ENCODE data around the gene KANK3. TPM values are rescaled to one million over a fixed set of nuclear protein-coding genes. Genes with fewer than 3 reads are reported as not detected.

KANK3 gene
- total RNA-seq, 1 experiment from 2014 or later = 1.2 TPM

DNA sequence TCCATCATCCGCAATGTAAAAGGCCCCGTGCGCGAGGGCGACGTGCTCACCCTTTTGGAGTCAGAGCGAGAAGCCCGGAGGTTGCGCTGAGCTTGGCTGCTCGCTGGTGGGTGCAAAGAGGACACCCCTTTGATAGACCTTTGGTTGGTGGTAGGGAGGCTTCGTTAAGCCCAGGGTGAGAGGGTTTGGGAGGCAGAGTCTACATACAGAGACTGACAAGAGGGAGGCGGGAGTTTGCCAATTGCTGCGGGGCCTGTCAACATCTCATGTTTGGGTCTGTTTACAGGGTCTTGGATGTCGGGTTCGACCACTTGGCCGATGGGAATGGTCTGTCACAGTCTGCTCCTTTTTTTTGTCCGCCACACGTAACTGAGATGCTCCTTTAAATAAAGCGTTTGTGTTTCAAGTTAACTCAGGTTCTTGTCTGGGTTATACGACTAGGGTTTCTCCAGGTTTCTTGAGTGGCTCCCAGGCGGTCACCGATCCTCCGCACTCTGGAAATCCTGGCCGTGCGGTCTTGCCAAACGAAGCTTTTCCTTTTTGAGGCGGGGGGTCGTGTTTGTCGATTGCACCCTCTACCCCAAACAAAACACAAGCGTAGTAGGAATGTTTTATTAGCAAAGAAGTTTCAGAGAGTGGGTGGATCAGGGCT, 20.9 kb downstream of the KANK3 start:
- Histone ChIP-seq H3K27me3 (ENCODE audit: control insufficient read depth, insufficient read depth, low read length) (no peaks in the 10 kb centered on the region), H3K9me3 (ENCODE audit: control insufficient read depth, insufficient read depth, low read depth, low read length) (no peaks in the 10 kb centered on the region), H3K4me3 (ENCODE audit: low read depth in 2 of 2, low read length in 2 of 2) (peak overlapping the region; percentile 92 to 98), H3K36me3 (ENCODE audit: control insufficient read depth, insufficient read depth, low read length) (peaks cover 8% of the 10 kb centered on the region), H3K27ac (ENCODE audit: low read length) (peak overlapping the region; percentile 91), H3K4me1 (ENCODE audit: control insufficient read depth, insufficient read depth, low read length) (peaks cover 14% of the 10 kb centered on the region)
- no TSS peak for BruUV-seq (replicated peaks)
- ChIA-PET CTCF (interaction anchor here (0.6 kb wide), 1 partner anchor 19 kb away, joined by 8 read pairs; no protein-coding TSS in a partner anchor), POLR2A (no interaction called here)
- in situ Hi-C loops (cut with HindIII; ENCODE audit: low pct_unique_long_range_greater_than_20kb, low sequenced_read_pairs) = no loop called here
- no peak for TF ChIP-seq SIN3A (IDR thresholded peaks at IDR 0.05; ENCODE audit: borderline replicate concordance, insufficient read depth, low read depth, low read length)
- TF ChIP-seq, protein P1, sequence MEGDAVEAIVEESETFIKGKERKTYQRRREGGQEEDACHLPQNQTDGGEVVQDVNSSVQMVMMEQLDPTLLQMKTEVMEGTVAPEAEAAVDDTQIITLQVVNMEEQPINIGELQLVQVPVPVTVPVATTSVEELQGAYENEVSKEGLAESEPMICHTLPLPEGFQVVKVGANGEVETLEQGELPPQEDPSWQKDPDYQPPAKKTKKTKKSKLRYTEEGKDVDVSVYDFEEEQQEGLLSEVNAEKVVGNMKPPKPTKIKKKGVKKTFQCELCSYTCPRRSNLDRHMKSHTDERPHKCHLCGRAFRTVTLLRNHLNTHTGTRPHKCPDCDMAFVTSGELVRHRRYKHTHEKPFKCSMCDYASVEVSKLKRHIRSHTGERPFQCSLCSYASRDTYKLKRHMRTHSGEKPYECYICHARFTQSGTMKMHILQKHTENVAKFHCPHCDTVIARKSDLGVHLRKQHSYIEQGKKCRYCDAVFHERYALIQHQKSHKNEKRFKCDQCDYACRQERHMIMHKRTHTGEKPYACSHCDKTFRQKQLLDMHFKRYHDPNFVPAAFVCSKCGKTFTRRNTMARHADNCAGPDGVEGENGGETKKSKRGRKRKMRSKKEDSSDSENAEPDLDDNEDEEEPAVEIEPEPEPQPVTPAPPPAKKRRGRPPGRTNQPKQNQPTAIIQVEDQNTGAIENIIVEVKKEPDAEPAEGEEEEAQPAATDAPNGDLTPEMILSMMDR (IDR thresholded peaks at IDR 0.05) = no peak
- TF ChIP-seq, protein P2, sequence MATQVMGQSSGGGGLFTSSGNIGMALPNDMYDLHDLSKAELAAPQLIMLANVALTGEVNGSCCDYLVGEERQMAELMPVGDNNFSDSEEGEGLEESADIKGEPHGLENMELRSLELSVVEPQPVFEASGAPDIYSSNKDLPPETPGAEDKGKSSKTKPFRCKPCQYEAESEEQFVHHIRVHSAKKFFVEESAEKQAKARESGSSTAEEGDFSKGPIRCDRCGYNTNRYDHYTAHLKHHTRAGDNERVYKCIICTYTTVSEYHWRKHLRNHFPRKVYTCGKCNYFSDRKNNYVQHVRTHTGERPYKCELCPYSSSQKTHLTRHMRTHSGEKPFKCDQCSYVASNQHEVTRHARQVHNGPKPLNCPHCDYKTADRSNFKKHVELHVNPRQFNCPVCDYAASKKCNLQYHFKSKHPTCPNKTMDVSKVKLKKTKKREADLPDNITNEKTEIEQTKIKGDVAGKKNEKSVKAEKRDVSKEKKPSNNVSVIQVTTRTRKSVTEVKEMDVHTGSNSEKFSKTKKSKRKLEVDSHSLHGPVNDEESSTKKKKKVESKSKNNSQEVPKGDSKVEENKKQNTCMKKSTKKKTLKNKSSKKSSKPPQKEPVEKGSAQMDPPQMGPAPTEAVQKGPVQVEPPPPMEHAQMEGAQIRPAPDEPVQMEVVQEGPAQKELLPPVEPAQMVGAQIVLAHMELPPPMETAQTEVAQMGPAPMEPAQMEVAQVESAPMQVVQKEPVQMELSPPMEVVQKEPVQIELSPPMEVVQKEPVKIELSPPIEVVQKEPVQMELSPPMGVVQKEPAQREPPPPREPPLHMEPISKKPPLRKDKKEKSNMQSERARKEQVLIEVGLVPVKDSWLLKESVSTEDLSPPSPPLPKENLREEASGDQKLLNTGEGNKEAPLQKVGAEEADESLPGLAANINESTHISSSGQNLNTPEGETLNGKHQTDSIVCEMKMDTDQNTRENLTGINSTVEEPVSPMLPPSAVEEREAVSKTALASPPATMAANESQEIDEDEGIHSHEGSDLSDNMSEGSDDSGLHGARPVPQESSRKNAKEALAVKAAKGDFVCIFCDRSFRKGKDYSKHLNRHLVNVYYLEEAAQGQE (IDR thresholded peaks at IDR 0.05; ENCODE audit: insufficient read depth in 1 of 2, low read depth in 2 of 2, low read length in 1 of 2) = no peak
- TF ChIP-seq TCF7L2 (IDR thresholded peaks at IDR 0.05; ENCODE audit: low read depth, low read length) = no peak
- no peak for TF ChIP-seq POLR2AphosphoS5 (IDR thresholded peaks at IDR 0.05; ENCODE audit: low read depth, low read length)
- intact Hi-C loops (cut with micrococcal nuclease; ENCODE audit: unreplicated experiment) = no loop called here
- ATAC-seq (no peak), DNase-seq (ENCODE audit: low read depth, low spot score) (no peak)

DNA sequence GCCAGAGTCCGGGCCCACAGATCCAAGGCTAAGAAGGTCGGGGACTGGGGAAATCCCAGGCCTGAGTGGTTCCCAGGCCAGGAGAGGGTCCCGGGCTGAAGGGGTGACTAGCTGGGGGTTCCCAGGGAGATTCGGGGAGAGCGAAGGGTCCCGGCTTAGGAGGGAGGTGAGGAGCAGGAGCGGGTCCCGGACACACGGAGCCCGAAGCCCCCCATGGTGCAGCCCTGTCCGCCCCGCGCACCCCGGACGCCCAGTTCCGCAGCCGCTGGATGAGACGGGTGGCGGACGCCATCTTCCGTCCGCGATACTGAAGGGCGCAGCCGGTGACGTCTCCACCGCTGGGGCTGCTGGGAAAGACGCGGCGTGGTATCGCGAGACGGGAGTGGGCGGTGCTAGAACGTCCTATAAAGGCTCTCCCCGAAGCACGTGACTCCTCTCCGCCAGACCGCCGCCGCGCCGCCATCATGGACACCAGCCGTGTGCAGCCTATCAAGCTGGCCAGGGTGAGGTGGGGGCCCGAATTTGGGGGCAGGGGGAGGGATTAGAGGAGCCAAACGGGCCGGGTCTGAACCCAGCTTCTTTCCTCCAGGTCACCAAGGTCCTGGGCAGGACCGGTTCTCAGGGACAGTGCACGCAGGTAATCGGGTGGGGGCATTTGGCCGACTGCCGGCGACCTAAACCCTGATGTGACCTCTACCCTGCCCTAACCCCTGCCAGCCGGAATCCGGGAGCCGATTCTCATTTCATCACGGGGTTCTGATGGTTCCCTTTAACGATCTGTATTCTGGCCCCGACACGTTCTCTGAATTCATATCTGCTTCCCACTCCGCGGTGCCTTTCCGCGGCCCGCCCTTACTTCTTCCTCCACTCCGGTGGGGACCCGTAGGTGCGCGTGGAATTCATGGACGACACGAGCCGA, 21.7 kb downstream of the KANK3 start, which contains the start of the genes NDUFA7 and RPS28:
TSS of gene NDUFA7 (minus strand) at position 309 of the 919 bp plus-strand sequence. CDS start at position 292, 17 bp downstream.
TSS of gene RPS28 (plus strand) at position 430 of the 919 bp plus-strand sequence. CDS start at position 465, 35 bp downstream.
- intact Hi-C loops (cut with micrococcal nuclease; ENCODE audit: unreplicated experiment) = no loop called here
- BruUV-seq (replicated peaks) = TSS peak; percentile 98

More for the DNA sequence above, 21.7 kb downstream of the KANK3 start, which contains the start of the genes NDUFA7 and RPS28:
- Histone ChIP-seq H3K4me1 (ENCODE audit: control insufficient read depth, insufficient read depth, low read length) (peaks cover 14% of the 10 kb centered on the region), H3K27me3 (ENCODE audit: control insufficient read depth, insufficient read depth, low read length) (no peaks in the 10 kb centered on the region), H3K27ac (ENCODE audit: low read length) (peak within 1 kb of the TSS; percentile 94), H3K4me3 (ENCODE audit: low read depth in 2 of 2, low read length in 2 of 2) (peak within 1 kb of the TSS; percentile 92 to 98), H3K36me3 (ENCODE audit: control insufficient read depth, insufficient read depth, low read length) (peaks cover 8% of the 10 kb centered on the region), H3K9me3 (ENCODE audit: control insufficient read depth, insufficient read depth, low read depth, low read length) (no peaks in the 10 kb centered on the region)
- CTCF ChIA-PET = no interaction called here
- in situ Hi-C loops (cut with HindIII; ENCODE audit: low pct_unique_long_range_greater_than_20kb, low sequenced_read_pairs) = no loop called here
- POLR2A ChIA-PET = no interaction called here
- peak; percentile 93 for ATAC-seq
- DNase-seq (ENCODE audit: low read depth, low spot score) = peak; percentile 64
- TF ChIP-seq, protein P2 (IDR thresholded peaks at IDR 0.05; ENCODE audit: insufficient read depth in 1 of 2, low read depth in 2 of 2, low read length in 1 of 2) = peak in 1 of 2 experiments; percentile 39; a peak in 1 of 4 replicates
- TF ChIP-seq, protein P1 (IDR thresholded peaks at IDR 0.05) = no peak; the same call in 1 of the 2 replicates
- TF ChIP-seq TCF7L2 (IDR thresholded peaks at IDR 0.05; ENCODE audit: low read depth, low read length) = no peak
- 0 out of 2 replicates have a peak, but pooled peaks have one; percentile 64 for TF ChIP-seq SIN3A (IDR thresholded peaks at IDR 0.05; ENCODE audit: borderline replicate concordance, insufficient read depth, low read depth, low read length)
- TF ChIP-seq POLR2AphosphoS5 (IDR thresholded peaks at IDR 0.05; ENCODE audit: low read depth, low read length) = peak; percentile 97
